SK-N-SH (cell line): ENCODE results near the gene GPRIN3. TPM values are rescaled to one million over a fixed set of nuclear protein-coding genes. Genes with fewer than 3 reads are reported as not detected.

ENCODE experiments used
- CTCF ChIA-PET: fragments of 300-600, 350-600 bp; formaldehyde crosslinking; extraction: SDS; loops from one replicate; lab custom pipeline; 2021; lab: Yijun Ruan, JAX
- POLR2A ChIA-PET: fragments of 350-600 bp; sonication (Branson Sonifier 250); formaldehyde crosslinking; extraction: SDS; loops from one replicate; lab custom pipeline; 2020; ENCODE audit warnings: antibody characterized with exemption, inconsistent platforms; lab: Yijun Ruan, JAX
- DNase-seq: peaks from one replicate; pipeline ENCODE4 v3.0.0; 2012
- H2AFZ ChIP-seq: fragments of 200-600 bp; sonication (generic); 2 replicates; pipeline ENCODE4 v1.8.1; 2016; ENCODE audit warnings: antibody characterized with exemption, mild to moderate bottlenecking, low read depth
- H3F3A ChIP-seq: fragments of 200-600 bp; sonication (generic); replicated peaks from 2 replicates; pipeline ENCODE3; 2016; ENCODE audit warnings: antibody characterized with exemption, mild to moderate bottlenecking; ENCODE audit not compliant: insufficient read depth
- H3K27ac ChIP-seq, 2 experiments: fragments of 200-500 bp in 1 of 2; fragments of 200-600 bp in 1 of 2; sonication (Bioruptor generic) in 1 of 2; sonication (generic), shearing (Covaris generic) in 1 of 2; 2 replicates each; pipeline versions ENCODE4 v1.5.1 to v1.6.1; 2014 to 2016; ENCODE audit warnings: low read depth in 2 of 2, inconsistent platforms in 1 of 2, low read length in 1 of 2, mild to moderate bottlenecking in 1 of 2, mixed read lengths in 1 of 2
- H3K27me3 ChIP-seq: fragments of 200-600 bp; sonication (generic), shearing (Covaris generic); 2 replicates; pipeline ENCODE4 v1.6.1; 2016; ENCODE audit warnings: mixed run types; ENCODE audit not compliant: insufficient read depth
- H3K36me3 ChIP-seq, 2 experiments: fragments of 200-500 bp in 1 of 2; fragments of 200-600 bp in 1 of 2; sonication (Bioruptor generic) in 1 of 2; sonication (generic) in 1 of 2; replicated peaks in 1 of 2; 2 replicates each; pipeline versions ENCODE3 to v1.5.1; 2014 to 2016; ENCODE audit warnings: low read length in 1 of 2, mild to moderate bottlenecking in 1 of 2; ENCODE audit not compliant: insufficient read depth in 2 of 2, control insufficient read depth in 1 of 2
- H3K4me1 ChIP-seq, 2 experiments: fragments of 200-500 bp in 1 of 2; fragments of 200-600 bp in 1 of 2; sonication (Bioruptor generic) in 1 of 2; sonication (generic), shearing (Covaris generic) in 1 of 2; 2 replicates each; pipeline versions ENCODE4 v1.5.1 to v1.6.1; 2014 to 2016; ENCODE audit warnings: low read depth in 1 of 2, low read length in 1 of 2, mixed run types in 1 of 2; ENCODE audit not compliant: insufficient read depth in 2 of 2, control insufficient read depth in 1 of 2
- H3K4me2 ChIP-seq: fragments of 200-600 bp; sonication (generic), shearing (Covaris generic); 2 replicates; pipeline ENCODE4 v1.6.1; 2017; ENCODE audit warnings: mixed run types
- H3K4me3 ChIP-seq, 2 experiments: fragments of 200-500 bp in 1 of 2; fragments of 200-600 bp in 1 of 2; sonication (Bioruptor generic) in 1 of 2; sonication (generic), shearing (Covaris generic) in 1 of 2; 2 replicates each; pipeline versions ENCODE4 v1.5.1 to v1.8.1; 2014 to 2016; ENCODE audit warnings: low read depth in 2 of 2, inconsistent platforms in 1 of 2, low read length in 1 of 2, mild to moderate bottlenecking in 1 of 2, mixed read lengths in 1 of 2, moderate library complexity in 1 of 2
- H3K79me2 ChIP-seq: fragments of 200-600 bp; sonication (generic); 2 replicates; pipeline ENCODE4 v1.8.1; 2017; ENCODE audit warnings: mild to moderate bottlenecking; ENCODE audit not compliant: insufficient read depth
- H3K9ac ChIP-seq: fragments of 200-600 bp; sonication (generic); 2 replicates; pipeline ENCODE4 v1.6.1; 2017; ENCODE audit warnings: mixed run types
- H3K9me2 ChIP-seq: fragments of 200-600 bp; sonication (generic); 2 replicates; pipeline ENCODE4 v1.6.1; 2017; ENCODE audit warnings: mixed run types
- H3K9me3 ChIP-seq: fragments of 200-600 bp; sonication (generic); 2 replicates; pipeline ENCODE4 v1.6.1; 2017; ENCODE audit warnings: mixed run types, mild to moderate bottlenecking, moderate library complexity
- H4K20me1 ChIP-seq: fragments of 200-600 bp; sonication (generic); 2 replicates; pipeline ENCODE4 v1.6.1; 2017; ENCODE audit warnings: mild to moderate bottlenecking, mixed run types; ENCODE audit not compliant: insufficient read depth
- CHD2 ChIP-seq: fragments of 150-350 bp; IDR thresholded peaks from 2 replicates; pipeline ENCODE4 v1.6.1; 2018; ENCODE audit warnings: low read length; ENCODE audit not compliant: partially characterized antibody
- ELF1 ChIP-seq: IDR thresholded peaks from 2 replicates; pipeline ENCODE4 v1.4.0; 2012
- EZH2phosphoT487 ChIP-seq: fragments of 200-600 bp; sonication (generic); IDR thresholded peaks from 2 replicates; pipeline ENCODE4 v1.6.1; 2017; ENCODE audit warnings: low read depth, mixed run types, mild to moderate bottlenecking, antibody characterized with exemption, moderate library complexity, borderline replicate concordance
- FOXJ3 ChIP-seq: sonication (generic); formaldehyde crosslinking; IDR thresholded peaks from 2 replicates; pipeline ENCODE4 v1.5.1; 2020; ENCODE audit warnings: mild to moderate bottlenecking, missing genetic modification reagents
- MEF2A ChIP-seq: IDR thresholded peaks from 2 replicates; pipeline ENCODE4 v1.4.0; 2012; ENCODE audit warnings: low read depth, borderline replicate concordance
- MXI1 ChIP-seq: IDR thresholded peaks from 2 replicates; pipeline ENCODE4 v1.6.1; 2012; ENCODE audit warnings: mild to moderate bottlenecking, low read depth, low read length, improper control_type of control experiment
- RXRA ChIP-seq: IDR thresholded peaks from 2 replicates; pipeline ENCODE4 v1.4.0; 2012; ENCODE audit warnings: low read depth, mild to moderate bottlenecking, borderline replicate concordance
- SIN3A ChIP-seq: IDR thresholded peaks from 2 replicates; pipeline ENCODE4 v1.6.1; 2012; ENCODE audit warnings: low read depth, mild to moderate bottlenecking, low read length, moderate library complexity, borderline replicate concordance
- SMC3 ChIP-seq: IDR thresholded peaks from 2 replicates; pipeline ENCODE4 v1.6.1; 2012; ENCODE audit warnings: low read depth, low read length, improper control_type of control experiment
- WGBS: methylation state at CpG from one replicate; pipeline ENCODE4 v1.1.6; 2017; ENCODE audit warnings: low lambda C conversion rate; 5-methylcytosine and 5-hydroxymethylcytosine counted together
- polyA plus RNA-seq, 3 experiments: library from polyadenylated mRNA; depleted of rRNA; stranded (reverse); fragments of >200 nt; gene quantifications; 2 replicates each; pipeline ENCODE4 v1.2.3, GENCODE V29; 2012
- TF ChIP-seq, protein P1 (sequence below): IDR thresholded peaks from 2 replicates; pipeline ENCODE4 v1.6.1; 2012; ENCODE audit warnings: mild to moderate bottlenecking, low read depth, low read length, moderate library complexity
- TF ChIP-seq, protein P2 (sequence below): IDR thresholded peaks from 2 replicates; pipeline ENCODE4 v1.4.0; 2012; ENCODE audit warnings: low read depth, borderline replicate concordance
- TF ChIP-seq, protein P3 (sequence below): fragments of 150-350 bp; IDR thresholded peaks from 2 replicates; pipeline ENCODE4 v1.6.1; 2016; ENCODE audit warnings: mild to moderate bottlenecking, low read depth, low read length
- TF ChIP-seq, protein P4 (sequence below): fragments of 200-600 bp; sonication (generic); IDR thresholded peaks from 2 replicates; pipeline ENCODE4 v1.6.1; 2017; ENCODE audit warnings: antibody characterized with exemption, mild to moderate bottlenecking, moderate library complexity
- TF ChIP-seq, protein P5 (sequence below): IDR thresholded peaks from 2 replicates; pipeline ENCODE4 v1.4.0; 2012; ENCODE audit warnings: low read depth

The GPRIN3 gene
- polyA plus RNA-seq, 1 of the 3 experiments (the other 2 are of a cell fraction), result not detected

DNA sequence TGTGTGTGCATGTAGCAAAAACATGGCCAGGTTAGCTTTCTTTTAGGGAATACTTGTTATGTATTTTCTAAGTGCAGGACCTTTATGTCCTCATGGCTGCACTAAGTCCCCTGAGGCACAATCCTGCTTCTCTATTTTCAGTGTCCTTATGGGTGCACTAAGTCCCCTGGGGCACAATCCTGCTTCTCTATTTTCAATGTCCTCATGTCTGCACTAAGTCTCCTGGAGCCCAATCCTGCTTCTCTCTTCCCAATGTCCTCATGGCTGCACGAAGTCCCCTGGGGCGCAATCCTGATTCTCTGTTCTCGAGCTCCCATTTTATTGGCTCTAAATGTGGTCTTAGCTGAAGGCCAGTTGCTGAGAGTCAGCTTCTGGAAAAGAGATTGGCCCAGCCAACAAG is 49.7 kb upstream of the GPRIN3 start:
- DNase-seq, result no peak
- Histone ChIP-seq H3K4me3 (no peak overlapping the region), H4K20me1 (no peaks in the 10 kb centered on the region), H3K27me3 (no peaks in the 10 kb centered on the region), H3K79me2 (no peaks in the 10 kb centered on the region), H3K36me3 (no peaks in the 10 kb centered on the region), H3K4me2 (no peak overlapping the region), H3K4me1 (no peaks in the 10 kb centered on the region), H3K9ac (no peak overlapping the region), H3F3A (no peaks in the 10 kb centered on the region), H3K9me2 (no peaks in the 10 kb centered on the region), H3K27ac (no peak overlapping the region), H3K9me3 (no peaks in the 10 kb centered on the region), H2AFZ (no peak overlapping the region)
- TF ChIP-seq, protein P1, sequence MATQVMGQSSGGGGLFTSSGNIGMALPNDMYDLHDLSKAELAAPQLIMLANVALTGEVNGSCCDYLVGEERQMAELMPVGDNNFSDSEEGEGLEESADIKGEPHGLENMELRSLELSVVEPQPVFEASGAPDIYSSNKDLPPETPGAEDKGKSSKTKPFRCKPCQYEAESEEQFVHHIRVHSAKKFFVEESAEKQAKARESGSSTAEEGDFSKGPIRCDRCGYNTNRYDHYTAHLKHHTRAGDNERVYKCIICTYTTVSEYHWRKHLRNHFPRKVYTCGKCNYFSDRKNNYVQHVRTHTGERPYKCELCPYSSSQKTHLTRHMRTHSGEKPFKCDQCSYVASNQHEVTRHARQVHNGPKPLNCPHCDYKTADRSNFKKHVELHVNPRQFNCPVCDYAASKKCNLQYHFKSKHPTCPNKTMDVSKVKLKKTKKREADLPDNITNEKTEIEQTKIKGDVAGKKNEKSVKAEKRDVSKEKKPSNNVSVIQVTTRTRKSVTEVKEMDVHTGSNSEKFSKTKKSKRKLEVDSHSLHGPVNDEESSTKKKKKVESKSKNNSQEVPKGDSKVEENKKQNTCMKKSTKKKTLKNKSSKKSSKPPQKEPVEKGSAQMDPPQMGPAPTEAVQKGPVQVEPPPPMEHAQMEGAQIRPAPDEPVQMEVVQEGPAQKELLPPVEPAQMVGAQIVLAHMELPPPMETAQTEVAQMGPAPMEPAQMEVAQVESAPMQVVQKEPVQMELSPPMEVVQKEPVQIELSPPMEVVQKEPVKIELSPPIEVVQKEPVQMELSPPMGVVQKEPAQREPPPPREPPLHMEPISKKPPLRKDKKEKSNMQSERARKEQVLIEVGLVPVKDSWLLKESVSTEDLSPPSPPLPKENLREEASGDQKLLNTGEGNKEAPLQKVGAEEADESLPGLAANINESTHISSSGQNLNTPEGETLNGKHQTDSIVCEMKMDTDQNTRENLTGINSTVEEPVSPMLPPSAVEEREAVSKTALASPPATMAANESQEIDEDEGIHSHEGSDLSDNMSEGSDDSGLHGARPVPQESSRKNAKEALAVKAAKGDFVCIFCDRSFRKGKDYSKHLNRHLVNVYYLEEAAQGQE, result no peak
- TF ChIP-seq, protein P2, sequence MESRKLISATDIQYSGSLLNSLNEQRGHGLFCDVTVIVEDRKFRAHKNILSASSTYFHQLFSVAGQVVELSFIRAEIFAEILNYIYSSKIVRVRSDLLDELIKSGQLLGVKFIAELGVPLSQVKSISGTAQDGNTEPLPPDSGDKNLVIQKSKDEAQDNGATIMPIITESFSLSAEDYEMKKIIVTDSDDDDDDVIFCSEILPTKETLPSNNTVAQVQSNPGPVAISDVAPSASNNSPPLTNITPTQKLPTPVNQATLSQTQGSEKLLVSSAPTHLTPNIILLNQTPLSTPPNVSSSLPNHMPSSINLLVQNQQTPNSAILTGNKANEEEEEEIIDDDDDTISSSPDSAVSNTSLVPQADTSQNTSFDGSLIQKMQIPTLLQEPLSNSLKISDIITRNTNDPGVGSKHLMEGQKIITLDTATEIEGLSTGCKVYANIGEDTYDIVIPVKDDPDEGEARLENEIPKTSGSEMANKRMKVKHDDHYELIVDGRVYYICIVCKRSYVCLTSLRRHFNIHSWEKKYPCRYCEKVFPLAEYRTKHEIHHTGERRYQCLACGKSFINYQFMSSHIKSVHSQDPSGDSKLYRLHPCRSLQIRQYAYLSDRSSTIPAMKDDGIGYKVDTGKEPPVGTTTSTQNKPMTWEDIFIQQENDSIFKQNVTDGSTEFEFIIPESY, result no peak
- TF ChIP-seq RXRA (no peak), SIN3A (no peak), SMC3 (no peak), EZH2phosphoT487 (no peak), CHD2 (no peak), MEF2A (no peak), ELF1 (no peak), MXI1 (no peak), FOXJ3 (CRISPR knock-in tag) (no peak)
- TF ChIP-seq, protein P3, sequence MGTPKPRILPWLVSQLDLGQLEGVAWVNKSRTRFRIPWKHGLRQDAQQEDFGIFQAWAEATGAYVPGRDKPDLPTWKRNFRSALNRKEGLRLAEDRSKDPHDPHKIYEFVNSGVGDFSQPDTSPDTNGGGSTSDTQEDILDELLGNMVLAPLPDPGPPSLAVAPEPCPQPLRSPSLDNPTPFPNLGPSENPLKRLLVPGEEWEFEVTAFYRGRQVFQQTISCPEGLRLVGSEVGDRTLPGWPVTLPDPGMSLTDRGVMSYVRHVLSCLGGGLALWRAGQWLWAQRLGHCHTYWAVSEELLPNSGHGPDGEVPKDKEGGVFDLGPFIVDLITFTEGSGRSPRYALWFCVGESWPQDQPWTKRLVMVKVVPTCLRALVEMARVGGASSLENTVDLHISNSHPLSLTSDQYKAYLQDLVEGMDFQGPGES, result no peak
- TF ChIP-seq, protein P4, sequence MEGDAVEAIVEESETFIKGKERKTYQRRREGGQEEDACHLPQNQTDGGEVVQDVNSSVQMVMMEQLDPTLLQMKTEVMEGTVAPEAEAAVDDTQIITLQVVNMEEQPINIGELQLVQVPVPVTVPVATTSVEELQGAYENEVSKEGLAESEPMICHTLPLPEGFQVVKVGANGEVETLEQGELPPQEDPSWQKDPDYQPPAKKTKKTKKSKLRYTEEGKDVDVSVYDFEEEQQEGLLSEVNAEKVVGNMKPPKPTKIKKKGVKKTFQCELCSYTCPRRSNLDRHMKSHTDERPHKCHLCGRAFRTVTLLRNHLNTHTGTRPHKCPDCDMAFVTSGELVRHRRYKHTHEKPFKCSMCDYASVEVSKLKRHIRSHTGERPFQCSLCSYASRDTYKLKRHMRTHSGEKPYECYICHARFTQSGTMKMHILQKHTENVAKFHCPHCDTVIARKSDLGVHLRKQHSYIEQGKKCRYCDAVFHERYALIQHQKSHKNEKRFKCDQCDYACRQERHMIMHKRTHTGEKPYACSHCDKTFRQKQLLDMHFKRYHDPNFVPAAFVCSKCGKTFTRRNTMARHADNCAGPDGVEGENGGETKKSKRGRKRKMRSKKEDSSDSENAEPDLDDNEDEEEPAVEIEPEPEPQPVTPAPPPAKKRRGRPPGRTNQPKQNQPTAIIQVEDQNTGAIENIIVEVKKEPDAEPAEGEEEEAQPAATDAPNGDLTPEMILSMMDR, result no peak
- TF ChIP-seq, protein P5, sequence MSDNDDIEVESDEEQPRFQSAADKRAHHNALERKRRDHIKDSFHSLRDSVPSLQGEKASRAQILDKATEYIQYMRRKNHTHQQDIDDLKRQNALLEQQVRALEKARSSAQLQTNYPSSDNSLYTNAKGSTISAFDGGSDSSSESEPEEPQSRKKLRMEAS, result no peak
- 60% methylated on average over 3 of the region's 3 CpGs for WGBS
- ChIA-PET CTCF (no interaction called here), POLR2A (no interaction called here)
